Measurements from ENCODE around the gene CMTM5. TPM values are rescaled to one million over a fixed set of nuclear protein-coding genes. Genes with fewer than 3 reads are reported as not detected.

CMTM5 gene
- total RNA-seq, 2 experiments from 2014 or later: not detected

- POLR2A ChIA-PET: no interaction called here
- H3K36me3 ChIP-seq (ENCODE audit: insufficient read depth, low read length): no peaks in the 10 kb centered on the region
Observed at GRCh38 chr14:23370221-23370620, 6.6 kb upstream of the CMTM5 start.

DNA sequence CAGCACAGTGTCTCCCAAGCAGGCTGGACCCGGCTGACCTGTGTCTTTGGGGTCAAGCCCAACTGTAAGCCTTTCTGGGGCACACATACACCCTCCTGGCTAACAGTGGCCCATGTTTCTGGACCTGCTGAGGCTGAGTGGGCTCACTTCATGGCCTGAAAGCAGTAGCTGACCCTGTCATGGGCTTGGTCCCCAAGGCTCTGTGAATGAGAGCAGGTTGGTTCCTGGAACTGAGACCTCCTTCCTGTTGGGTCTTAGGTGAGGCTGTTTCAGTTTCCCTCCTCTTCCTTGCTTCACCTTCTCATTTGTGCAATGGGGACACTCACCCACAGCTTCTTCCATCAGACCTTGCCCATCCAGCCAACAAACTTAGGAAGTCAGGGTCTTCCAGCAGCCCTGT lies 5.0 kb upstream of the CMTM5 start:
- DNase-seq (ENCODE audit: low spot score): no peak
- Histone ChIP-seq H4K20me1 (ENCODE audit: insufficient read depth, low read length) (no peaks in the 10 kb centered on the region), H3K9me2 (ENCODE audit: insufficient read depth, low read length) (no peaks in the 10 kb centered on the region), H3K4me3 (ENCODE audit: low read depth, low read length, poor library complexity, severe bottlenecking) (no peak overlapping the region), H3K4me1 (ENCODE audit: insufficient read depth, low read length, poor library complexity, severe bottlenecking) (no peaks in the 10 kb centered on the region), H3K9me3 (ENCODE audit: low read length) (no peaks in the 10 kb centered on the region), H3K79me2 (ENCODE audit: insufficient read depth, low read depth, low read length) (no peaks in the 10 kb centered on the region), H3K36me3 (ENCODE audit: insufficient read depth, low read length) (no peaks in the 10 kb centered on the region), H3K4me2 (ENCODE audit: low read length) (no peak overlapping the region), H3K27ac (ENCODE audit: low read depth, low read length, poor library complexity, severe bottlenecking) (no peak overlapping the region), H2AFZ (ENCODE audit: low read length) (no peak overlapping the region)
- TF ChIP-seq EZH2phosphoT487 (IDR thresholded peaks at IDR 0.05; ENCODE audit: borderline replicate concordance, low read depth, low read length): no peak
- TF ChIP-seq, protein P1, sequence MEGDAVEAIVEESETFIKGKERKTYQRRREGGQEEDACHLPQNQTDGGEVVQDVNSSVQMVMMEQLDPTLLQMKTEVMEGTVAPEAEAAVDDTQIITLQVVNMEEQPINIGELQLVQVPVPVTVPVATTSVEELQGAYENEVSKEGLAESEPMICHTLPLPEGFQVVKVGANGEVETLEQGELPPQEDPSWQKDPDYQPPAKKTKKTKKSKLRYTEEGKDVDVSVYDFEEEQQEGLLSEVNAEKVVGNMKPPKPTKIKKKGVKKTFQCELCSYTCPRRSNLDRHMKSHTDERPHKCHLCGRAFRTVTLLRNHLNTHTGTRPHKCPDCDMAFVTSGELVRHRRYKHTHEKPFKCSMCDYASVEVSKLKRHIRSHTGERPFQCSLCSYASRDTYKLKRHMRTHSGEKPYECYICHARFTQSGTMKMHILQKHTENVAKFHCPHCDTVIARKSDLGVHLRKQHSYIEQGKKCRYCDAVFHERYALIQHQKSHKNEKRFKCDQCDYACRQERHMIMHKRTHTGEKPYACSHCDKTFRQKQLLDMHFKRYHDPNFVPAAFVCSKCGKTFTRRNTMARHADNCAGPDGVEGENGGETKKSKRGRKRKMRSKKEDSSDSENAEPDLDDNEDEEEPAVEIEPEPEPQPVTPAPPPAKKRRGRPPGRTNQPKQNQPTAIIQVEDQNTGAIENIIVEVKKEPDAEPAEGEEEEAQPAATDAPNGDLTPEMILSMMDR (conservative IDR thresholded peaks at IDR 0.05; ENCODE audit: low read length): no peak
- intact Hi-C loops (cut with micrococcal nuclease; ENCODE audit: unreplicated experiment): no loop called here
- CTCF ChIA-PET (ENCODE audit: unreplicated experiment): no interaction called here
- POLR2A ChIA-PET: interaction anchor here (0.6 kb wide), 1 partner anchor 138 kb away, joined by 3 read pairs; no protein-coding TSS in a partner anchor
- BruUV-seq (replicated peaks): no TSS peak

More at GRCh38 chr14:23370221-23370620, 6.6 kb upstream of the CMTM5 start:
- H3K4me1 ChIP-seq (ENCODE audit: insufficient read depth, low read length, poor library complexity, severe bottlenecking): no peaks in the 10 kb centered on the region
- H3K9me2 ChIP-seq (ENCODE audit: insufficient read depth, low read length): no peaks in the 10 kb centered on the region
- H2AFZ ChIP-seq (ENCODE audit: low read length): no peak overlapping the region
- H3K79me2 ChIP-seq (ENCODE audit: insufficient read depth, low read depth, low read length): no peaks in the 10 kb centered on the region
- intact Hi-C loops (cut with micrococcal nuclease; ENCODE audit: unreplicated experiment): no loop called here
- no peak for DNase-seq (ENCODE audit: low spot score)
- TF ChIP-seq, protein P1 (conservative IDR thresholded peaks at IDR 0.05; ENCODE audit: low read length): no peak
- no peak for TF ChIP-seq EZH2phosphoT487 (IDR thresholded peaks at IDR 0.05; ENCODE audit: borderline replicate concordance, low read depth, low read length)
- no peaks in the 10 kb centered on the region for H4K20me1 ChIP-seq (ENCODE audit: insufficient read depth, low read length)
- BruUV-seq (replicated peaks): no TSS peak
- H3K4me2 ChIP-seq (ENCODE audit: low read length): no peak overlapping the region
- CTCF ChIA-PET (ENCODE audit: unreplicated experiment): interaction anchor here (0.6 kb wide), 2 partner anchors 13 to 20 kb away, joined by 3 to 8 read pairs; no protein-coding TSS in a partner anchor
- no peak overlapping the region for H3K27ac ChIP-seq (ENCODE audit: low read depth, low read length, poor library complexity, severe bottlenecking)
- H3K4me3 ChIP-seq (ENCODE audit: low read depth, low read length, poor library complexity, severe bottlenecking): no peak overlapping the region
- H3K9me3 ChIP-seq (ENCODE audit: low read length): no peaks in the 10 kb centered on the region

GRCh38 chr14:23372509-23372908 lies 4.3 kb upstream of the CMTM5 start, which contains the start of gene IL25:
IL25 (plus strand) TSS chr14:23372809.
- Histone ChIP-seq H3K79me2 (ENCODE audit: insufficient read depth, low read depth, low read length) (no peaks in the 10 kb centered on the region), H3K36me3 (ENCODE audit: insufficient read depth, low read length) (no peaks in the 10 kb centered on the region), H2AFZ (ENCODE audit: low read length) (no peak within 1 kb of the TSS), H3K9me3 (ENCODE audit: low read length) (no peaks in the 10 kb centered on the region), H4K20me1 (ENCODE audit: insufficient read depth, low read length) (no peaks in the 10 kb centered on the region), H3K4me1 (ENCODE audit: insufficient read depth, low read length, poor library complexity, severe bottlenecking) (no peaks in the 10 kb centered on the region), H3K4me2 (ENCODE audit: low read length) (no peak within 1 kb of the TSS), H3K27ac (ENCODE audit: low read depth, low read length, poor library complexity, severe bottlenecking) (no peak within 1 kb of the TSS), H3K4me3 (ENCODE audit: low read depth, low read length, poor library complexity, severe bottlenecking) (no peak within 1 kb of the TSS), H3K9me2 (ENCODE audit: insufficient read depth, low read length) (no peaks in the 10 kb centered on the region)
- no peak for TF ChIP-seq EZH2phosphoT487 (IDR thresholded peaks at IDR 0.05; ENCODE audit: borderline replicate concordance, low read depth, low read length)
- TF ChIP-seq, protein P1 (conservative IDR thresholded peaks at IDR 0.05; ENCODE audit: low read length): no peak
- intact Hi-C loops (cut with micrococcal nuclease; ENCODE audit: unreplicated experiment): no loop called here
- ChIA-PET CTCF (ENCODE audit: unreplicated experiment) (no interaction called here), POLR2A (no interaction called here)
- no TSS peak for BruUV-seq (replicated peaks)
- no peak for DNase-seq (ENCODE audit: low spot score)

Measured in OCI-LY7 (cell line).